Naive B cell (primary cell): Measurements from ENCODE around the gene CHRDL1. TPM values are rescaled to one million over a fixed set of nuclear protein-coding genes. Genes with fewer than 3 reads are reported as not detected.

ENCODE experiments used
- ATAC-seq, 2 donors: fragments of 150-1000 bp; cut with Tn5 transposase; 2 replicates each; pipeline ENCODE4 v1.10.0; 2021; ENCODE audit warnings: low read depth in 2 of 2, mild to moderate bottlenecking in 2 of 2, moderate library complexity in 2 of 2
- DNase-seq: peaks from one replicate; pipeline ENCODE4 v3.0.0; 2022
- H3K27ac Mint-ChIP-seq, 6 donors: one replicate each; pipeline ENCODE4 v1.8.0; 2020 to 2022; ENCODE audit warnings: mild to moderate bottlenecking in 6 of 6, mixed read lengths in 6 of 6, moderate library complexity in 5 of 6, inconsistent platforms in 2 of 6
- H3K27me3 Mint-ChIP-seq, 3 donors: one replicate each; pipeline ENCODE4 v1.8.0; 2021 to 2022; ENCODE audit warnings: mixed read lengths in 3 of 3, mild to moderate bottlenecking in 1 of 3
- H3K36me3 Mint-ChIP-seq, 2 donors: one replicate each; pipeline ENCODE4 v1.8.0; 2020 to 2022; ENCODE audit warnings: mixed read lengths in 2 of 2, inconsistent platforms in 1 of 2, mild to moderate bottlenecking in 1 of 2
- H3K4me1 Mint-ChIP-seq, 3 donors: one replicate each; pipeline ENCODE4 v1.8.0; 2020 to 2022; ENCODE audit warnings: mixed read lengths in 3 of 3, inconsistent platforms in 1 of 3, mild to moderate bottlenecking in 1 of 3, moderate library complexity in 1 of 3
- H3K4me3 Mint-ChIP-seq, 8 donors: one replicate each; pipeline ENCODE4 v1.8.0; 2020 to 2022; ENCODE audit warnings: mild to moderate bottlenecking in 8 of 8, mixed read lengths in 8 of 8, moderate library complexity in 8 of 8, inconsistent platforms in 2 of 8
- H3K9me3 Mint-ChIP-seq, 7 donors: one replicate each; pipeline ENCODE4 v1.8.0; 2020 to 2022; ENCODE audit warnings: mixed read lengths in 7 of 7, mild to moderate bottlenecking in 5 of 7, inconsistent platforms in 2 of 7, moderate library complexity in 1 of 7
- polyA plus RNA-seq, 6 donors: library from polyadenylated mRNA; unstranded; fragments of 300-500 nt; fragmentation: Illumina TruSeq; gene quantifications; one replicate each; pipeline ENCODE4 v1.2.3, GENCODE V29; 2021; ENCODE audit warnings: low read depth in 6 of 6

Gene CHRDL1
- polyA plus RNA-seq, 6 donors from 2014 or later, result not detected

DNA sequence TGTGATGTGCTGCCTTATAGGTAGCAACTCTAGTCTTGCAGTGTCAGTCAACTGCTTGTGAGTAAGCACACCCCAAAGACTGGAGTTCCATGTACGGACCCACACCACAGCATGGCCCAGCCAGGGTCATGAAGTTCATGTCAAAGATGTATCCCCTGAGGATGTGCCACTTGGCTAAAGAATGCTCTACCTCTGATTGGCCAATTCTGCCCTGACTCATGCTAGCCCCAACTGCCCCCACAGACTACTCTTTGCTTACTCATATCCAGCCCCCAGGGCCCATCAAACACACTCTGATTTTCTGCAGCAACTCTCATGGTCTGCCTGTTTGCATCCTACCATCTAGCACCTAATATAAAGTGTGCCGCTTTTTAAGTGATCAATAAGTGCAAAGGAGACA lies 62.5 kb downstream of the CHRDL1 start:
- H3K36me3 Mint-ChIP-seq, result no peaks in the 10 kb centered on the region
- H3K4me1 Mint-ChIP-seq, result no peaks in the 10 kb centered on the region
- H3K27ac Mint-ChIP-seq, result no peak overlapping the region
- H3K27me3 Mint-ChIP-seq, result no peaks in the 10 kb centered on the region
- DNase-seq (no peak), ATAC-seq (no peak)
- H3K9me3 Mint-ChIP-seq, result no peaks in the 10 kb centered on the region
- no peak overlapping the region for H3K4me3 Mint-ChIP-seq

DNA sequence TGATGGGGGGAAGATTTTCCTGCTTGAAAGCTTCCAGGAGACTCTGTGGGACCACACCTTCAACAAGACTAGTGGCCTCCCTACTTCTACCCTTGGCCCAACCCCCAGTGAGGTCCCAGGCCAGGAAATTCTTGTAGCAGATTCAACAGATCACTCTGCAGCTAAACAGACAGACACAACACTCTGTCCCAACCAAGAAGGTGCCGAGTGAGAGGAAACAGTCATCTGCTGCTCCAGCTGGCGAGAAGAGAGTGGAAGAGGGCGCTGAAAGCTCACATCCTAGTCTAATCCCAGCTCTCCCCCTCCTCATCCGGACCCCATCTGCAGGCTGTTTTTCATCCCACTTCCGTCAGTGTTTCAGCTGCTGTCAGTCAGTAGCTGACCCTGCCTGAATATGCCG lies 63.4 kb downstream of the CHRDL1 start:
- DNase-seq (no peak), ATAC-seq (no peak)
- Mint-ChIP-seq H3K4me1 (no peaks in the 10 kb centered on the region), H3K27me3 (no peaks in the 10 kb centered on the region), H3K9me3 (no peaks in the 10 kb centered on the region), H3K4me3 (no peak overlapping the region), H3K36me3 (no peaks in the 10 kb centered on the region), H3K27ac (no peak overlapping the region)

- Mint-ChIP-seq H3K4me1 (no peaks in the 10 kb centered on the region), H3K4me3 (no peak overlapping the region), H3K27me3 (no peaks in the 10 kb centered on the region), H3K27ac (no peak overlapping the region), H3K36me3 (no peaks in the 10 kb centered on the region), H3K9me3 (peaks cover 0 to 2% (median 0%) of the 10 kb centered on the region in 7 donors)
- DNase-seq (no peak), ATAC-seq (no peak)
Observed at GRCh38 chrX:110723844-110724243, 71.8 kb downstream of the CHRDL1 start.

GRCh38 chrX:110722135-110722534 lies 73.5 kb downstream of the CHRDL1 start:
- DNase-seq (no peak), ATAC-seq (no peak)
- H3K27me3 Mint-ChIP-seq, result no peaks in the 10 kb centered on the region
- no peaks in the 10 kb centered on the region for H3K4me1 Mint-ChIP-seq
- H3K27ac Mint-ChIP-seq, result no peak overlapping the region
- H3K9me3 Mint-ChIP-seq, result peaks cover 0 to 2% (median 0%) of the 10 kb centered on the region in 7 donors
- no peak overlapping the region for H3K4me3 Mint-ChIP-seq
- no peaks in the 10 kb centered on the region for H3K36me3 Mint-ChIP-seq

GRCh38 chrX:110713666-110714065 lies 82.0 kb downstream of the CHRDL1 start:
- Mint-ChIP-seq H3K9me3 (peaks cover 0 to 2% (median 0%) of the 10 kb centered on the region in 7 donors), H3K27ac (no peak overlapping the region), H3K36me3 (no peaks in the 10 kb centered on the region), H3K4me3 (no peak overlapping the region), H3K27me3 (no peaks in the 10 kb centered on the region), H3K4me1 (no peaks in the 10 kb centered on the region)
- ATAC-seq, result no peak
- no peak for DNase-seq

DNA sequence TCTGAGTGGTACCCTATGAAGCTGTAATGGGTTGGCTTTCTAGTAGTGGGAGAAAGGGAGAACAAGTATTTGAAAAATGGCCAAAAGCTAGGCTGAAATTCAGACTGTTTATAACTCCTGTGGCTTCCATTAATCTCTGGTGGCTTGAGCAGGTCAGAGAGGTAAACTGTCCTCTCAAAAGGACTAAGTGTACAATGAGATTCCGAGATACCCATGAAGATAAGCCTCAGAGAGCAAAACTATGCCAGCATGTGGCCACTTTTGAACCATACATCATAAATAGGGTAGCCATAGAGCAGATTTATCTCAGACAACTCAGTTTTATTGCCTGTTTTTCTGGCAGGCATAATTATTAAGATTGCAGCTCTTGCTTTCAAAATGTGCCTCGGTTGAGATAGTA lies 89.2 kb downstream of the CHRDL1 start:
- peaks cover 0 to 5% (median 0%) of the 10 kb centered on the region in 3 donors for H3K27me3 Mint-ChIP-seq
- no peak overlapping the region for H3K4me3 Mint-ChIP-seq
- ATAC-seq (no peak), DNase-seq (no peak)
- no peaks in the 10 kb centered on the region for H3K36me3 Mint-ChIP-seq
- H3K9me3 Mint-ChIP-seq, result peaks cover 0 to 10% (median 1%) of the 10 kb centered on the region in 7 donors
- no peaks in the 10 kb centered on the region for H3K4me1 Mint-ChIP-seq
- no peak overlapping the region for H3K27ac Mint-ChIP-seq

- no peak overlapping the region for H3K4me3 Mint-ChIP-seq
Observed at GRCh38 chrX:110703641-110704040, 92.0 kb downstream of the CHRDL1 start.

GRCh38 chrX:110699109-110699508 lies 96.5 kb downstream of the CHRDL1 start:
- no peak for ATAC-seq
- peak overlapping the region in 1 of 6 donors; percentile 36 for H3K27ac Mint-ChIP-seq
- peaks cover 0 to 2% (median 0%) of the 10 kb centered on the region in 7 donors for H3K9me3 Mint-ChIP-seq
- peaks cover 3 to 6% (median 4%) of the 10 kb centered on the region in 3 donors for H3K4me1 Mint-ChIP-seq
- no peak overlapping the region for H3K4me3 Mint-ChIP-seq
- DNase-seq, result no peak
- H3K36me3 Mint-ChIP-seq, result no peaks in the 10 kb centered on the region
- H3K27me3 Mint-ChIP-seq, result peaks cover 0 to 5% (median 0%) of the 10 kb centered on the region in 3 donors

More at GRCh38 chrX:110703641-110704040, 92.0 kb downstream of the CHRDL1 start:
- no peaks in the 10 kb centered on the region for H3K4me1 Mint-ChIP-seq
- DNase-seq, result no peak
- peaks cover 0 to 8% (median 0%) of the 10 kb centered on the region in 7 donors for H3K9me3 Mint-ChIP-seq
- H3K36me3 Mint-ChIP-seq, result no peaks in the 10 kb centered on the region
- H3K27ac Mint-ChIP-seq, result no peak overlapping the region
- ATAC-seq, result no peak
- peaks cover 0 to 5% (median 0%) of the 10 kb centered on the region in 3 donors for H3K27me3 Mint-ChIP-seq

GRCh38 chrX:110698696-110699095 lies 96.9 kb downstream of the CHRDL1 start:
- Mint-ChIP-seq H3K4me1 (peaks cover 3 to 6% (median 4%) of the 10 kb centered on the region in 3 donors), H3K4me3 (no peak overlapping the region), H3K36me3 (no peaks in the 10 kb centered on the region), H3K27me3 (peaks cover 0 to 4% (median 0%) of the 10 kb centered on the region in 3 donors), H3K27ac (peak overlapping the region in 1 of 6 donors; percentile 36), H3K9me3 (peaks cover 0 to 2% (median 0%) of the 10 kb centered on the region in 7 donors)
- DNase-seq (no peak), ATAC-seq (peak in 1 of 2 donors; percentile 30)

GRCh38 chrX:110692866-110693265 lies 102.8 kb downstream of the CHRDL1 start:
- H3K36me3 Mint-ChIP-seq, result no peaks in the 10 kb centered on the region
- H3K9me3 Mint-ChIP-seq, result peaks cover 0 to 2% (median 0%) of the 10 kb centered on the region in 7 donors
- H3K4me3 Mint-ChIP-seq, result no peak overlapping the region
- DNase-seq, result no peak
- no peaks in the 10 kb centered on the region for H3K27me3 Mint-ChIP-seq
- ATAC-seq, result no peak
- H3K27ac Mint-ChIP-seq, result no peak overlapping the region
- peaks cover 2 to 4% (median 3%) of the 10 kb centered on the region in 3 donors for H3K4me1 Mint-ChIP-seq

GRCh38 chrX:110691446-110691845 lies 104.2 kb downstream of the CHRDL1 start:
- Mint-ChIP-seq H3K27ac (peak overlapping the region in 1 of 6 donors; percentile 12), H3K4me3 (no peak overlapping the region), H3K4me1 (no peaks in the 10 kb centered on the region), H3K27me3 (no peaks in the 10 kb centered on the region), H3K36me3 (no peaks in the 10 kb centered on the region), H3K9me3 (peaks cover 0 to 2% (median 0%) of the 10 kb centered on the region in 7 donors)
- DNase-seq (no peak), ATAC-seq (no peak)

DNA sequence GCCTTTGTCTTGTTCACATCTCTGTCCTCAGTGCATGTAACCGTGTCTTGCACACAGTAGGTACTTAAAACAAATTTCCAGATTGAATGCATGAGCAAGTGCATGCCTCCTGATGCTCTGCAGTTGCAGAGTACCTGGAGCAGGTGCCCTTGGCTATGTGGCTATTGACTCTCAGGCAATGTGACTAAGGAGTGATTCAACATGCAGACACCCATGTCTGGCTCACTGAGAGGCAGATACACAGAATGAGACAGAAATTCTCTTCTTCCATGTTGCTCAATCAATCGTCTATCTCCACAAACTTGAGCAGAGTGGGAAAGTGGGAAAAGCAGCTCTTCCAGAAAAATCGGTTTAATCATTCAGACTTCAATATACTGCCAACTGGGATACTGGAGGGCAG lies 111.0 kb downstream of the CHRDL1 start:
- no peaks in the 10 kb centered on the region for H3K27me3 Mint-ChIP-seq
- H3K4me1 Mint-ChIP-seq, result no peaks in the 10 kb centered on the region
- H3K4me3 Mint-ChIP-seq, result no peak overlapping the region
- no peaks in the 10 kb centered on the region for H3K36me3 Mint-ChIP-seq
- no peaks in the 10 kb centered on the region for H3K9me3 Mint-ChIP-seq
- DNase-seq, result no peak
- no peak overlapping the region for H3K27ac Mint-ChIP-seq
- no peak for ATAC-seq

GRCh38 chrX:110683925-110684324 lies 111.7 kb downstream of the CHRDL1 start:
- no peaks in the 10 kb centered on the region for H3K9me3 Mint-ChIP-seq
- no peaks in the 10 kb centered on the region for H3K4me1 Mint-ChIP-seq
- no peaks in the 10 kb centered on the region for H3K36me3 Mint-ChIP-seq
- no peak overlapping the region for H3K4me3 Mint-ChIP-seq
- no peaks in the 10 kb centered on the region for H3K27me3 Mint-ChIP-seq
- DNase-seq, result no peak
- no peak overlapping the region for H3K27ac Mint-ChIP-seq
- ATAC-seq, result no peak

DNA sequence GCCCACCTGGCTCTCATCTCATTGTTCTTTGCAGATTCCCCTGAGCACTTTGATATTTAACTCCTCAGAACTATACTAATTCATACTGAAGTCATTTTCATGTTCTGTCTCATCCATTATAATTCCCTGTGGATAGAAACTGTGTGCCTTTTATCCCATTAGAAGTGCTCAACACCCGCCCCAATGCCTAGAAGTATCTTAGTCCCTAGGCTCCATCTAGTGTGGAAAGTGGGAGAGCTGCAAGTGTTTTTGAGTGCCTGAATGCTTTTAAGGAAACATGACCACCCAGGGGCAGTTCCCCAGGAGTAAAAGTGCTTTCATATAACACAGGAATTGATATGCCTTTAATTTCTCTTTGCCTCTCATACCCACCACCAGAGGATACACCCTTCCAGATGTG lies 117.0 kb downstream of the CHRDL1 start:
- Mint-ChIP-seq H3K27me3 (no peaks in the 10 kb centered on the region), H3K9me3 (no peaks in the 10 kb centered on the region), H3K4me3 (no peak overlapping the region), H3K27ac (no peak overlapping the region), H3K36me3 (no peaks in the 10 kb centered on the region), H3K4me1 (no peaks in the 10 kb centered on the region)
- ATAC-seq, result no peak
- DNase-seq, result no peak

- ATAC-seq, result no peak
- no peak overlapping the region for H3K4me3 Mint-ChIP-seq
- H3K36me3 Mint-ChIP-seq, result no peaks in the 10 kb centered on the region
Observed at GRCh38 chrX:110675886-110676285, 119.7 kb downstream of the CHRDL1 start.

More at GRCh38 chrX:110675886-110676285, 119.7 kb downstream of the CHRDL1 start:
- H3K9me3 Mint-ChIP-seq, result peaks cover 0 to 8% (median 2%) of the 10 kb centered on the region in 7 donors
- DNase-seq, result no peak
- no peak overlapping the region for H3K27ac Mint-ChIP-seq
- no peaks in the 10 kb centered on the region for H3K4me1 Mint-ChIP-seq
- no peaks in the 10 kb centered on the region for H3K27me3 Mint-ChIP-seq
